ENCODE results near the gene ARPC1A.
"Not testable (repeated sequence)": the region's sequence is repeated elsewhere in the genome, so short reads cannot be mapped to it uniquely, and the experiment has no call there.

Gene ARPC1A

DNA sequence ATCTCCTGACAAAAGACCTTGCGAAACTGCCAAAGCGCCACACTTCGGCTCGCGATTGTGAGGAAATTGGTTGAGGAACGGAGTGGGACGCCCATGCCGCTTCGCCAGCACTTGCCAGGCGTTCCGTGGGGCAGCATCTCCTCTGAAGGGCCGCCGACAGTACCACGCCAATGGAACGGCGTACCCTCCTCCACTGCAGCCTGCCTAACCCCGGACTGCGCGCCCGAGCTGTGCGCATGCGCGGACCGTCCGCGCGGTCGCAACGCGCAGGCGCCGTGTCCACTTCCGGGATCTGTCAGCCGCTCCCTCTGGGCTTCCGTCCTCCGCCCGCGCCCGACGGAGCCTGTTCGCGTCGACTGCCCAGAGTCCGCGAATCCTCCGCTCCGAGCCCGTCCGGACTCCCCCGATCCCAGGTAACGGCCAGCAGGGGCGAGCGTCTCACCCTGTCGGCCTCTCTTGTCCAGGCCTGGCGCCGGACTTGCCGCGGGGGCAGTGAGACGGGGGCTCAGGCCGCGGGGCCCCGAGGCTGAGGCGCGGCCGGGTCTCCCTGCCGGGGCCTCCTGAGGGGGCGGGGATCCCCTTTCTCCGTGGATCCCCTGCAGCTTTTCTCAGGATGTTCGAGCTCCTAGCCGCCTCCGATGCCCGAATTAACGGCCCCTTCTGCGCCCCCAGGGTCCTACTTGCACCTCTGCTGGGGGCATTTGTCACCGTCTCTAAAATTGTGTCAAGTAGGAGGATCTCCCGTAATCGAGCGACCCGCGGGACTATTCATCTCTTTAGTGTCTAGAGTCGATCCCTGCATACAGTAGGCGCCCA lies at the start of gene ARPC1A:
Gene ARPC1A, plus strand, starts transcription at position 307 of the 816 bp plus-strand sequence. CDS start 7,456 bp downstream, outside the sequence.
- FAIRE-seq: no peak

DNA sequence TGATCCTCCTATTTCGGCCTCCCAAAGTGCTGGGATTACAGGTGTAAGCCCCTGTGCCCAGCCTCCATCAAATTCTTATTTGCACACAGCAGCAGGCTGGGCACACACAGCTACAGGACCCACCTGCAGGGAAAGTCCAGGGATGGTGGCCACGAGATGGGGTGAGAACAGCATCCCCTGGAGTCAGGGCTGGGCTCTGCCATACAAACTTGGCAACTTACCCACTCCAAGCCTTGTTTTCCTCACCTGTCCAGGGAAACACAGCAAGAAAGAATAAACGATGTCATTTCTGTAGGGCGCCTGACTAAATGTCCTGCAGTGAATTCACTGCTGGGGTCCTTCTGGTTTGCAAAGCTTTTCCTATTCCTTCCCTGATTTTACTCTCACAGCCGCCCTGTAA lies 47.5 kb upstream of the ARPC1A start:
- FAIRE-seq: no peak

DNA sequence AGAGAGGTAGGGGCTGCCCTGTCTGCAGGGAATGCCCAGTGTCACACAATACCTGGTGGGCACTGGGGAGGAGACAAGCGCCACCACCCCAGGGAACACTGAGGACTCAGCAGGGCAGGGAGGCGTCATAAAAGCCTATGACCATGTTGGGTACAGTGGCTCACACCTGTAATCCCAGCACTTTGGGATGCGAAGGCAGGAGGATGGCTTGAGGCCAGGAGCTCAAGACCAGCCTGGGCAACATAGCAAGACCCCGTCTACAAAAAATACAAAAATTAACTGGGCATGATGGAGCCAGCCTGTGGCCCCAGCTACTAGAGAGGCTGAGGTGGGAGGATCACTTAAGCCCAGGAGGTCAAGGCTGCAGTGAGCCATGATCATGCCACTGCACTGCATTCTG lies 41.5 kb upstream of the ARPC1A start:
- not testable (repeated sequence) for FAIRE-seq

DNA sequence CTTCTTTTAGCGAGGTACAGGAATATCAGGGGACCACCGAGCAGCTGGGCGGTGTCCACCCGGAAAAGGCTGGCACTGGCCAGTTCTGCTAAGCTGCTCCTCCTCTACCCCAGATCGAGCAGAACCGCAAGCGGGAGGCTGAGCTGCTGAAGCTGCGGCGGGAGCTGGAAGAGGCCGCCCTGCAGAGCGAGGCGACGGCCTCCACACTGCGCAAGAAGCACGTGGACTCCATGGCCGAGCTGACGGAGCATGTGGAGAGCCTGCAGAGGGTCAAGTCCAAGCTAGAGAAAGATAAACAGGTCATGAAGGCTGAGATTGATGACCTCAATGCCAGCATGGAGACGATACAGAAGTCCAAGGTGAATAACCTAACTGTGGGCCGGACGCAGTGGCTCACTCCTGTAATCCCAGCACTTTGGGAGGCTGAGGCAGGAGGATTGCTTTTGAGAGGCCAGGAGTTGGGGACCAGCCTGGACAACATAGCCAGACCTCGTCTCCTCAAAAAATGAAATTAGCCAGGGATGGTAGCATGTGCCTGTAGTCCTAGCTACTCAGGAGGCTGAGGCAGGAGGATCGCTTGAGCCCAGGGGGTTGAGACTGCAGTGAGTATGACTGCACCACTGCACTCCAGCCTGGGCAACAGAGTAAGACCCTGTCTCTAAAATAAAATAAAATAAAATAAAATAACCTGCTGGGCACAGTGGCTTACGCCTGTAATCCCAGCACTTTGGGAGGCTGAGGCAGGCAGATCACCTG lies 37.7 kb upstream of the ARPC1A start:
- FAIRE-seq: no peak

GRCh38 chr7:99289185-99289584 lies 36.5 kb upstream of the ARPC1A start:
- no peak for FAIRE-seq

- not testable (repeated sequence) for FAIRE-seq
Measured at GRCh38 chr7:99290148-99290547, 35.5 kb upstream of the ARPC1A start.

GRCh38 chr7:99290980-99291607 lies 34.6 kb upstream of the ARPC1A start:
- FAIRE-seq: no peak

GRCh38 chr7:99292127-99292526 lies 33.6 kb upstream of the ARPC1A start:
- no peak for FAIRE-seq

DNA sequence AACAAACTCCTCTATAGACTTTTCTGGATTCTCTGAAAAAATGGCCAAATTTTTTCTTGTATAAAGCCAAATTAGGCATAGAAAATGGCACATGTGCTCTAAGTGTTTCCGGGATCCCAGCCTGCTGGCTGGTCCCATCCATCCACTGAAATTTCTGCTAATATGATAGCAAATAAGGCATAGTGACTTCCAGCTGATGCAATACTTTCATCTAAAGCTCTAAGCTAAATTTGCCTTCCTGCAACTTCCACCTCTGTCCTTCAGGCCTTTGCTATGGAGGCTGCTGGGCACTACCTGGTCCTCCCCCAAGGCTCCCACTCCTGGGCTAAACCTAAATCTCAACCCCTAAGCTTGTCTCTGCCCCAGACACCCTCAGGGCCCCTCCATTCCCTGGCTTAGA lies 32.5 kb upstream of the ARPC1A start:
- FAIRE-seq: no peak

GRCh38 chr7:99293650-99294049 lies 32.0 kb upstream of the ARPC1A start:
- FAIRE-seq: no peak

DNA sequence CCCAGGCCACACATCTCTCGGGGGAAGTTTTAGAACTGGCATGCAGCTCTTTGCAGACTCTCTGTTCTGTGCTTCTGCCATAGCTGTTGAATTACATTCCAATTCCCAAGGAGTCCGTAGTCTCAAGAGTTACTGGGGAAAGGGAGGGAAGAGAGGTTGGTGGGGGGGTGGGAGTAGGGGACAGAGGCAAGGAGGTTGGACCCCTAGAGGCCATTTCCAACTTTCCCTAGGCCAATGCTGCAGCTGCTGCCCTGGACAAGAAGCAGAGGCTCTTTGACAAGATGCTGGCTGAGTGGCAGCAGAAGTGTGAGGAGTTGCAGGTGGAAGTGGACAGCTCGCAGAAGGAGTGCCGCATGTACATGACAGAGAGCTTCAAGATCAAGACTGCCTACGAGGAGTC lies 29.2 kb upstream of the ARPC1A start:
- no peak for FAIRE-seq

DNA sequence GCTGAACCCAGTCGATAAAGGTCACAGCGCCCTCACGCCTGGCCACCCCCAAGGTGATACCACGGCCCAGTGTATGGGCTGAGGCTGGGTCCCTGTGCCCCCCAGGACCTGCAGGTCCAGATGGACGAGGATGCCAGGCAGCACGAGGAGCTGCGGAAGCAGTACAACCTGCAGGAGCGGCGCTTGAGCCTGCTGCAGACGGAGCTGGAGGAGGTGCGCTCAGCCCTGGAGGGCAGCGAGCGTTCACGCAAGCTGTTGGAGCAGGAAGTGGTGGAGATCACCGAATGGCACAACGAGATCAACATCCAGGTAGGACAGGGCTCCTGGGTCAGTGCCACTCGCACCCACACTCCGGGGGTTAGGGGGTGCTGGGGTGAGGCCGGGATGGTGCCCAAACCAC lies 24.2 kb upstream of the ARPC1A start:
- no peak for FAIRE-seq

- FAIRE-seq: no peak
Measured at GRCh38 chr7:99305473-99306260, 20.0 kb upstream of the ARPC1A start.

DNA sequence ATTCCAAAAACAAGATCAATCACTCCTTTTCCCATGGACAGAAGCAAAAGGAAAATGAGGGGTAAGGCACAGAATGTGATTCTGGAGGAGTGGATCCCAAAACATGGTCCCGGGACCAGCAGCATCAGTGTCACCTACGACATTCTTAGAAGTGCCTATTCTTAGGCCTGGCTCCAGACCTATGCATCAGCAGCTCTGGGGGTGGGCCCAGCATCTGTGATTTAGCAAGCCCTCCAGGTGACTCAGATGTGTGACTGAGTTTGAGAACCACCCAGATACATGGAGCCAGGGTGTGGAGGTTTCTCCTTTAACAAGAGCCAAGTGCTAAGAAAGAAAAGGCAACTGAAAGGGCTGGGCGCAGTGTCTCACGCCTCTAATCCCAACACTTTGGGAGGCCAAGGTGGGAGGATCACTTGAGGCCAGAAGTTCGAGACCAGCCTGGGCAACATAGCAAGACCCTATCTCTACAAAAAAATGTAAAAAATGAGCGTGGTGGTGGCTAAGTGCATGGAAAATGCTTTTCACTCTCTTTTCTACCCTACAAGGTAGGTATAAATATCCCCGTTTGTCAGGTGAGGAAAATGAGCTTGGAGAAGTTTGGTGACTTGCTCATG lies 17.1 kb upstream of the ARPC1A start:
- no peak for FAIRE-seq

- no peak for FAIRE-seq
Measured at GRCh38 chr7:99309111-99309510, 16.6 kb upstream of the ARPC1A start.

- no peak for FAIRE-seq
Measured at GRCh38 chr7:99310004-99310403, 15.7 kb upstream of the ARPC1A start.

- no peak for FAIRE-seq
Measured at GRCh38 chr7:99311702-99312101, 14.0 kb upstream of the ARPC1A start.

DNA sequence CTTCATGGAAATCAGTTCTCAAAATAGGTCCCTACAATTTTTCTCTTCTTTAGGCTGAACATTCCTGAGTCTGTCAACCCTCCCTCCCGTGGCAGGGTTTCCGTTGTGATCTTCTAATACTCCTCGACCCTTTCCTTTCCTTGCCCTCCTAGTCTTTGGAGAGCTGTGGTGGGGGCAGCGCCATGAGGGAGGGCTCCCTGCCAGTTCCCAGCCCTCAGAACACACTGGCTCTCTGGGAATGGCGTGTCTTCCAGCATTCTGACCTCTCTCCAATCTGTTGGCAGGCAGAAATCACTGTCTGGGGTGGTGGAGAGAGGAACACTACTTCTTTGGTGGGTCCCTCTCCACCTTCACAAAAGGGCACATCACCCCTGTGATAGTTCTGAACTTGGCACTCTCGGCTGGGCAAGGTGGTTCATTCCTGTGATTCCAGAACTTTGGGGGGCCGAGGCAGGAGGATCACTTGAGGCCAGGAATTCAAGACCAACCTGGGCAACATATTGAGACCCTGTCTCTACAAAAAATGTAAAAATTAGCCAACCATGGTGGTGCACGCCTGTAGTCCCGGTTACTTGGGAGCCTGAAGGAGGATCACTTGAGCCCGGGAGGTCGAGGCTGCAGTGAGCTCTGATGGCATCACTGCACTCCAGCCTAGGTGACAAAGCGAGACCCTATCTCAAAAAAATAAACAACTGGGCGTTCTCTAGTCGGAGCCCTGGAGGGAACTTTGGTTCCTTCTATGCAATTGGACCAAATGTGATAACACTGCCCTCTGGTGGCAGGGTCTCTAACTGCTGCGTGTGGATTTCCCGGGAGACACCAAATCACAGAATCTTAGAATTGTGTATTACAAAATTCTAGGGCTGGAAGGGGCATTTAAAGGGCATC lies 13.1 kb upstream of the ARPC1A start:
- FAIRE-seq: no peak

- no peak for FAIRE-seq
Measured at GRCh38 chr7:99313204-99313573, 12.5 kb upstream of the ARPC1A start.

DNA sequence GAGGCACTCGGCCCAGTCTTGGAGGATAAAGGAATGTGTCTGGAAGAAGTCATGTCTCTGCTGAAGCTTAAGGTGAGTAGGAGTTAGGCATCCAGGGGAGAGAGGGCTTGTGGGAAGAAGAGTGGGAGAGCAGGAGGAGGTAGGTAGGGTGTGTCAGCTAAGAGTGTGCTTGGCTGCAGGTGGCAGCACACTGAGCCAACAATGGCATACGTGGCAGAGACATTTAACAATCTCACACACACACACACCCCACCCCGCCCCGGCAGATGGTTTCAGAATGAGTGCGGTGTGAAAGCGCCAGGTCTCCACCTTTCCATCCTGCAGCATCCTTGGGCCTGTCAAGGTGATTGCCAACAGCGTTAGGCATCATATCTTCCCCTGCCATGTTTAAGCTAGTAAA lies 11.2 kb upstream of the ARPC1A start:
- FAIRE-seq: no peak

DNA sequence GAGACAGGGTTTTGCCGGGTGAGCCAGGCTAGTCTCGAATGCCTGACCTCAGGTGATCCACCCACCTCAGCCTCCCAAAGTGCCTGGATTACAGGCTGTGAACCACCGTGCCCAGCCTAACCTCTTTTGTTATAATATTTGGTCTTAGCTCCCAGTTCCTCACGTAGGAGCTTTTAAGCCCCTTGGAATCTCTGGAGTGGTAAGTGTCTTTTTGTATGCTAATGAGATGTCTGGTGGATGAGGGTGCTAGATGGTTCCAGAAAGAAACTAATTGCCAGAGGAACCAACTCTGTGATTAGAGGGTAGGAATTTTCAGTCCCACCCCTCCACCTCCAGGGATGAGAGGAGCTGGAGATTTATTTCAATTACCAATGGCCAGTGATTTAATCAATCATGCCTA lies 5.3 kb upstream of the ARPC1A start:
- FAIRE-seq: no peak

Data from colon (tissue), 2 donors.